ENCODE data around the gene VIM. TPM values are rescaled to one million over a fixed set of nuclear protein-coding genes. Genes with fewer than 3 reads are reported as not detected.

VIM gene
- total RNA-seq (2022; extraction: Qiagen RNA extraction; ENCODE audit: low read depth): 1,643 to 1,990 TPM (median 1,863 TPM) in 5 replicates

DNA sequence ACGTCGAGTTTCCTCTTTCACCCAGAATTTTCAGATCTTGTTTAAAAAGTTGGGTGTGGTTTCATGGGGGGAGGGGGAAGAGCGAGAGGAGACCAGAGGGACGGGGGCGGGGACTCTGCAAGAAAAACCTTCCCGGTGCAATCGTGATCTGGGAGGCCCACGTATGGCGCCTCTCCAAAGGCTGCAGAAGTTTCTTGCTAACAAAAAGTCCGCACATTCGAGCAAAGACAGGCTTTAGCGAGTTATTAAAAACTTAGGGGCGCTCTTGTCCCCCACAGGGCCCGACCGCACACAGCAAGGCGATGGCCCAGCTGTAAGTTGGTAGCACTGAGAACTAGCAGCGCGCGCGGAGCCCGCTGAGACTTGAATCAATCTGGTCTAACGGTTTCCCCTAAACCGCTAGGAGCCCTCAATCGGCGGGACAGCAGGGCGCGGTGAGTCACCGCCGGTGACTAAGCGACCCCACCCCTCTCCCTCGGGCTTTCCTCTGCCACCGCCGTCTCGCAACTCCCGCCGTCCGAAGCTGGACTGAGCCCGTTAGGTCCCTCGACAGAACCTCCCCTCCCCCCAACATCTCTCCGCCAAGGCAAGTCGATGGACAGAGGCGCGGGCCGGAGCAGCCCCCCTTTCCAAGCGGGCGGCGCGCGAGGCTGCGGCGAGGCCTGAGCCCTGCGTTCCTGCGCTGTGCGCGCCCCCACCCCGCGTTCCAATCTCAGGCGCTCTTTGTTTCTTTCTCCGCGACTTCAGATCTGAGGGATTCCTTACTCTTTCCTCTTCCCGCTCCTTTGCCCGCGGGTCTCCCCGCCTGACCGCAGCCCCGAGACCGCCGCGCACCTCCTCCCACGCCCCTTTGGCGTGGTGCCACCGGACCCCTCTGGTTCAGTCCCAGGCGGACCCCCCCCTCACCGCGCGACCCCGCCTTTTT, at the start of gene VIM:
Gene VIM (plus strand): TSS at position 151 of the 925 bp plus-strand sequence. CDS start 1,182 bp downstream, outside the sequence.

GRCh38 chr10:17200912-17201793, 26.9 kb upstream of the VIM start, which contains the start of gene TRDMT1:
Gene TRDMT1, minus strand, starts transcription at chr10:17201672. Its CDS starts 38 bp downstream, at chr10:17201634.

Other genes starting within 250 kb of the VIM start
- 0.11 to 0.25 TPM (median 0.14 TPM) in 4 of 5 replicates, not detected in the other for gene CUBN, start 98.4 kb upstream of the VIM start, total RNA-seq (2022; extraction: Qiagen RNA extraction; ENCODE audit: low read depth)
- 2.8 to 5.1 TPM (median 4.1 TPM) in 5 replicates for gene TRDMT1, start 26.6 kb upstream of the VIM start, total RNA-seq (2022; extraction: Qiagen RNA extraction; ENCODE audit: low read depth)
- 0.09 to 0.19 TPM (median 0.13 TPM) in 5 replicates for gene ST8SIA6, start 226.4 kb downstream of the VIM start, total RNA-seq (2022; extraction: Qiagen RNA extraction; ENCODE audit: low read depth)

All from A549 treated with DMSO at 1 μM for 4 hours (cell line).